NCI-H748 treated with DMSO at 0.1 percent for 48 hours (cell line): ENCODE results near the gene BPIFB6.
"Not testable (repeated sequence)": the region's sequence is repeated elsewhere in the genome, so short reads cannot be mapped to it uniquely, and the experiment has no call there.

Source experiments
- DNase-seq: peaks from one replicate; lab custom pipeline; 2025; lab: John Stamatoyannopoulos, UW

Gene BPIFB6

DNA sequence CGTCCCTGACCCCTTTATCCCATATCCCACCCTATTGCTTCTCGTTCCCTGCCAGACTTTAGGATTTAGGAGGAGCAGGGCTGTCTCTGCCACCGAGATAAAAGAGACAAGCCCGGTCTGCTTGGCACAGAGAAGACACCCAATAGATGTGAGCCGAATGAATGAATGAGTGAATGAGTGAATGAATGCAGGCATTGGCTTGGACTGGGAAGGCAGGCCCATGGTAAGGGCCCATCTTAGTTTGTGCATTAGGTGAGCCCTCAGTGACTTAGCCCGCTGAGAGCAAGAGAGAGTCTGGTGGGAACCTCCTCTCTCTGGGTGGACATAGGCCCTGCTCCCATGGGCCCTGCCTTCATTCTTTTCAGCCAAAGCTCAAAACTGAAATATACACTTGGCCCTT, 879 bp upstream of the BPIFB6 start:
- no peak for DNase-seq

GRCh38 chr20:33032555-33032954, 1.1 kb downstream of the BPIFB6 start:
- no peak for DNase-seq

GRCh38 chr20:33033381-33033780, 1.9 kb downstream of the BPIFB6 start:
- DNase-seq = no peak

DNA sequence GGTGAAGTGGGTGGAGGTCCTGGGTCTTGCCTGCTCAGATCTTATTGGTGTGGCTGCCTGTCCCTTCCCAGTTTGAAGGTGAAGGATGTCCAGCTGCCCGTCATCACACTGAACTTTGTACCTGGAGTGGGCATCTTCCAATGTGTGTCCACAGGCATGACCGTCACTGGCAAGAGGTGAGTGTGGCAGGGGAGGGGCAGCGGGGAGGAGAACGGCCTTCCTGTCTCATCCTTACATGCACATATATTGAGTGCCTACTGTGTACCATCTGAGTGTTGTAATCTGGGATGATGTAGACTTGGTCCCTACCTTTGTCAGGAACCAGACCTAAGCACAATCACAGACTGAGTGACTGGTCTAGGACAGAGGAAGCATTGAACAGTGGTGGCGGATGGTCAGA, 2.7 kb downstream of the BPIFB6 start:
- no peak for DNase-seq

DNA sequence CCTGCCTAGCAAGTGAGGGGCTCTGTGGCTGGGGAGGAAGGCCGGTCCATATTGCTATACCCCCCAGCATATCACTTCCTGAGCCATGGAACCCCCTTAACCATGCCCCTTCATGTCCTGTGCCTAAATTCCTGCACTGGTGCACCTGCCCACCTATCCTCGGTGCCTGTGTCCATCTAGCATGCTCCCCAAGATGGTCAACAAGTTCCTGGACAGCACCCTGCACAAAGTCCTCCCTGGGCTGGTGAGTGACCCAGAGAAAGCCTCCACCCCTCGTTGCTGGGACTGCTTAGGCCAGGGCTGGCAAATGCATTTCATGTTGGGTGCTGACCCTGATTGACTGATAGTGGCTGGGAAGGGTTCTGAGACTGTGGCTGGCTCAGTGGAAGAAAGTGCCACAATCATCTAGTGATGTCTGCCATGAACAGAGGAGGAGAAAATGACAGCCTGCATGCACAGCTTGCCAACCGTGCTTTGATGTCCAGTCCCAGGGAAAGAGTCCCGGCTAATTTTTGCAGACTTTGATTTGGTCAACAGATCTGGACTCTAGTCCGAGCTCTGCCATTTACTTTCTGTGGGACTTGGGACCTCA, 3.5 kb downstream of the BPIFB6 start:
- no peak for DNase-seq

GRCh38 chr20:33037456-33037855, 6.0 kb downstream of the BPIFB6 start:
- DNase-seq = no peak

- no peak for DNase-seq
Measured at GRCh38 chr20:33038243-33038642, 6.8 kb downstream of the BPIFB6 start.

DNA sequence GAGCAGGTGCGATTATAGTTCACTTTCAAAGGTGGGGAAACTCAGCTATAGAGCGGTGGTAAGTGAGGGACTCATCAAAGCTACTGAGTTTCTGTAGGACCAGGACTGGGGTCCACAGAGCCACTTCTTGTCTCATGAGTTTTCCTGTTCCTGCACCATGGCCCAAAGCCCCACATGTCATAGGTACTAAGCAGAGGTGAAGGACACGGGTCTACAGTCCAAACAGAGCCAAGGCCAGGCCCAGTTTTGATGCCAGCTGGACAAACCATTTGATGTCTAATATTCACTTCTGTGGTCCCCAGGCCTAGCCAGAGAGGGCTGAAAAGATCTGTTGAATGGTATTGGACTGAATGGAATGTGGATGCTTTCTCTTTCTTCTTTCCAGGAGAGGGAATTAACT, 11.0 kb downstream of the BPIFB6 start:
- no peak for DNase-seq

DNA sequence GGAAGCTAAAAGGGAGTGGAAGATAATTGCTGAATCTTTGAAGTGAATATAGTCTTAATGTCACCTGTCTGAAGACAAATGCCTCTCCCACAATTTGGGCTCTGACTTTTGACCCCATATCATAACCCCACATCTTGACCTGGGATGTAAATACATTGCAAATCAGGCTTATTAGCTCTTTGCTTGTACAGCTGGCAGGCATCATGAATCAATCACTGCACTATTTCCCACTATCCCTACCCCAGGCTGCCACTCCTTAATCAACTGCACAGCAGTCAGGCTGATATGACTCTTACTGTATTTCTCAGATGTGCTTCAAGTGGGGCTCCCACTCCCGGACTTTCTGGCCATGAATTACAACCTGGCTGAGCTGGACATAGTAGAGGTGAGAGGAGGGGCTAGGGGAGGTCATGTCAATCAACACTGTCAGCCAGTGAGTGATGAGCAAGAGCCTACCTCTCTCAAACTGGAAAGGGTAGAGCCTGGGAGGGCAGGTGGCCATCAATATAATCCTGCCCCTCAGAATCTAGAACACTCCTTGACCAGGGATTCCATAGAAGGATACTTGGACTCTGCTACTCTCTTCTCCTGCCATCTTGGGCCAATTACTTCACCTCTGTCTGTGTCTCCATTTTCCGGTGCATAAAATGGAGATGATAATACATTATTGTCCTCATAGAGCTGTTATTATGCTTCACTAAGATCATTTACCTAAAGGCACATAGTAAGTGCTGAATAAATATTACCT, 11.7 kb downstream of the BPIFB6 start:
- no peak for DNase-seq

GRCh38 chr20:33043731-33044181, 12.3 kb downstream of the BPIFB6 start:
- DNase-seq = no peak

DNA sequence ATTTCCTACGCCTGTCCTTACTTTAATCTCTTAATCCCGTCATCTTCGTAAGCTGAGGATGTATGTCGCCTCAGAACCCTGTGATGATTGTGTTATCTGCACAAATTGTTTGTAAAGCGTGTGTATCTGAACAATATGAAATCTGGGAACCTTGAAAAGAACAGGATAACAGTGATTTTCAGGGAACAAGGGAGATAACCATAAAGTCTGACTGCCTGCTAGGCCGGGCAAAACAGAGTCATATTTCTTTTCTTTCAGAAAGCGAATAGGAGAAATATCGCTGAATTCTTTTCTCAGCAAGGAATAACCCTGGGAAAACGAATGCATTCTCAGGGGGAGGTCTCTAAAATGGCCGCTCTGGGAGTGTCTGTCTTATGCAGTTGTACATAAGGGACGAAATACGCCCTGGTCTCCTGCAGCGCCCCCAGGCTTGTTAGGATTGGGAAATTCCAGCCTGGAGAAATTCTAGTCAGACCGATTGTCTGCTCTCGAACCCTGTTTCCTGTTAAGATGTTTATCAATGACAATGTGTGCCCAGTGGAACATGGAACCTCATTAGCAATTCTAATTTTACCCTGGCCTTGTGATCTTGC, 13.8 kb downstream of the BPIFB6 start:
- not testable (repeated sequence) for DNase-seq

- no peak for DNase-seq
Measured at GRCh38 chr20:33046412-33046811, 15.0 kb downstream of the BPIFB6 start.

GRCh38 chr20:33051333-33051732, 19.9 kb downstream of the BPIFB6 start:
- DNase-seq = no peak

DNA sequence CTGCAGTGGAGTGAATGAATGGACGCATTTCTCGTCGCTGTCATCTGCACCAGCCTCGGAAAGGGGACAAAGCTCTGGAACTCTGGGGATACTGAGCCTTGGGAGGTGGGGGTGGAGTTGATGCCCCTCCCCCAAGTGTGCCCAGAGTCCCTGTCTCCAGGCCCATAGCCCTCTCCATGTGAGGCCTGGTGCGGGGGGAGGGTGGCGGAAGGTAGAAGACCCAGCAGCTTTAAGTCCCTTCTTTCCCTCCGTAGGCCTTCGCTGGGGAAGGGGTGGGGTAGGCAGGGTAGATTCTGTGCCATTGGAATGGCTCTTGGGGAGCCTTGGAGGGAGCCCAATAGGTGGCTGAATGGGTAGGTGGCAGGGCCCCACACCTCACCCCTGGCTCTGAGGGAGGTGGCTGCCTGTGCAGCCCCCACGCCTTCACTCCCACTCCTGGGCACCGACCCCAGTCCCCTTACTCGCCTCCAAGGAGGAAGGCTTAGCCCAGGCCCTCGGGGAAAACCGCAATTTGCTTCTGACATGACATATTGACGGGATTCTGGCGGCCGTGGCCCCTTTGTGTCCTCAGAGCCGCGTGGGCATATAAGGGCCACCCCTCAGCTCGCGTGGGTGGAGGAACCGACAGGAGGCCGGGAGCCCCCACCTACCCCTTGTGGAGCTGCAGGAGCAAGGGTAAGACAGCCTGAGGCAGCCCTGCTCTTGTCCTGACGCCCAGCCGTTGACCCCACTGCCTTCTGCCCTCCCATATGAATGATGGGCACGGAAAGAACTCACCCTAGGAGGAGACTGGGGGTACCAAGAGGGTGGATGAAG, 22.1 kb downstream of the BPIFB6 start, which contains the start of gene BPIFB3:
Gene BPIFB3, plus strand, starts transcription at position 613 of the 816 bp plus-strand sequence. CDS start 1,533 bp downstream, outside the sequence.
- no peak for DNase-seq

DNA sequence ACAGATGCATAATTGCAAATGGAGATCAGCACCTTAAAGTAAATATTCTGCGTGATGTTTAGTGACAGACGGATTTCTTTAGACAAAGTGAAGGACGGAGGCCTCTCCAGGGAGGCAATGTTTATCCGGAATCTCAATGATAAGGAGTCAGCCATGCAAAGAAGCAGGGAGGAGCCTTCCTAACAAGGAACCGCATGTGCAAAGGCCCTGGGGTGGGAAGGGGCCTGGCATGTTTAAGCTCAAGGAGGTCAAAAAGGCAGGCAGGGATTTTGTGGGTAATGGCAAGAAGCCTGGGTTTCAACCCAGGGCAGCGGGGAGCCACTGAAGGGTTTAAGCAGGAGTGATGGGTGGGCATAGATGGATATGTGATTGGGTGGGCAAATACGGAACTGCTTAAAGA, 22.9 kb downstream of the BPIFB6 start:
- no peak for DNase-seq

GRCh38 chr20:33054791-33055190, 23.3 kb downstream of the BPIFB6 start:
- DNase-seq = no peak

GRCh38 chr20:33059136-33059535, 27.7 kb downstream of the BPIFB6 start:
- DNase-seq = no peak

DNA sequence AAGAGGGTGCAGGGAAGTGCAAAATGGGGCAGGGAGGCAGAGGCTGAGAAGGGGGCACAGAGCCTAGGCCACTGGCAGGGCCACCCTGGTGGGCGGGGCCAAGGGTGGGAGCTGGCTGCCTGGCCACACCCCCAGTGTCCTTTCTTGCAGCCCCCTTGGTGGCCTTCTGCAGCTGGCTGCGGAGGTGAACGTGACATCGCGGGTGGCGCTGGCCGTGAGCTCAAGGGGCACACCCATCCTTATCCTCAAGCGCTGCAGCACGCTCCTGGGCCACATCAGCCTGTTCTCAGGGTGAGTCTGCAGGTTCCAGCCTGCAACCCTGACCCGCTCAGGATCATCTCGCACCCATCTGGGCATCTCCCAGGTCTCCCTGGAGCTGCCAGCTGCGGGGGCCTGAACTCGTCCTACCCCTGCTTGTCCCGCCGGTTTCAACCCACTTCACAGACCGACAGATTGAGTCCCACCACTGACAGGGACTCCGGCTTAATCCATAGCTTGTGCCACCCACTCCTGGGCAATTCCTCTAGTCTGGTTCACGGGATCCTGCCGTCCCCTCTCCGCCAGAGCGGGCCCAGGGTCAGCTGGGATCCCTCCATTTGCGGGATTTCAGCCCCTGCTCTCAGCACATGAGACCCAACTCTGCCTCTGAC, 28.4 kb downstream of the BPIFB6 start:
- no peak for DNase-seq

- no peak for DNase-seq
Measured at GRCh38 chr20:33061658-33062028, 30.2 kb downstream of the BPIFB6 start.

DNA sequence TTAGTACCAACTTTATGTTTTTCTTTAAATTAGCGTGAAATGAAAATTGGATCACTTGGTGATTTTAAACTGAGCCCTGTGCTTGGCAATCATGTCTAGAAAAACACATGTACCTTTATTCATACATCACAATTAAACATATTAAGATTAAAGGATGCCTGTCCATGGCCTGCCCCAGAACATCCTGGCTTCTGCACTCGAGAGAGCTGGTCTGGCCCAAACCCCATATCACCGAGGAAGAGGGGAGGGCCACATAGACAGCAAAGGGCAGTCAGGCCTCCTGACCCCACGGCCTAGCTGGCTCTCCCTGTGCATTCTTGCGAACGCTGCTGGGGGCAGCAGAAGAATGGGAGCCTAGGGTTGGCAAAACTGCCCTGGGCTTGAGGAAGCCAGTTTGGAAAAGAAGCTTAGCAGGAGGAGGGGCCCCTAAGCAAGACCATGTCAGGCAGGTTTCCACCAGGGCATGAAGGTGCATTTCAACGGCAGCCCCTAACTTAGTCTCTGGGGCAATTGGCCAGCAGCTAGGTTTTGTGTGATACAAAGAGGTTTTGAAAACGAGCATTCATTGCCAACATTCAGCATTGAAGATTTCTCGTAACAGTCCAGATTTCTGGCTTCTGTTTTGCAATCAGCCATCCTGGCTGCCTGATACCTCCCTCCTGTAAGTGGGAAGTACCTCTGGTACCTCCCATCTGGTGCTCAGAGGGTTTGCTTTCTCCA, 30.8 kb downstream of the BPIFB6 start:
- no peak for DNase-seq

GRCh38 chr20:33062825-33063149, 31.3 kb downstream of the BPIFB6 start:
- DNase-seq = no peak
